Keratinocyte (primary cell): ENCODE measurements around the gene SLC30A7. TPM values are rescaled to one million over a fixed set of nuclear protein-coding genes. Genes with fewer than 3 reads are reported as not detected.
A peak's percentile ranks its signal among the peaks of the same experiment; 100 is the strongest.

Experiments used
- DNase-seq: peaks from one replicate; pipeline ENCODE4 v3.0.0-alpha.2; 2011; ENCODE audit warnings: low read depth, missing footprints, low spot score
- FAIRE-seq: peaks from 2 replicates; lab custom pipeline; 2011; peaks lifted over from hg19 to GRCh38; lab: Jason Lieb, UNC
- H2AFZ ChIP-seq: 2 replicates; pipeline ENCODE4 v1.6.0; 2012; ENCODE audit warnings: low read length, control low read depth, inconsistent platforms; ENCODE audit not compliant: control insufficient read depth
- H3K27ac ChIP-seq: 2 replicates; pipeline ENCODE4 v1.5.1; 2011; ENCODE audit warnings: low read length; ENCODE audit not compliant: control insufficient read depth, insufficient read depth
- H3K27me3 ChIP-seq: 3 replicates; pipeline ENCODE4 v1.6.0; 2011; ENCODE audit warnings: low read length; ENCODE audit not compliant: control insufficient read depth, insufficient read depth; ENCODE audit errors: extremely low read depth
- H3K36me3 ChIP-seq, 2 experiments: 2 replicates in 1 of 2; 3 replicates in 1 of 2; pipeline ENCODE4 v1.5.1; 2011; ENCODE audit warnings: low read length in 2 of 2, mild to moderate bottlenecking in 1 of 2; ENCODE audit not compliant: control insufficient read depth in 2 of 2, insufficient read depth in 2 of 2; ENCODE audit errors: extremely low read depth in 1 of 2
- H3K4me1 ChIP-seq: 3 replicates; pipeline ENCODE4 v1.5.1; 2011; ENCODE audit warnings: low read length; ENCODE audit not compliant: control insufficient read depth, insufficient read depth; ENCODE audit errors: extremely low read depth
- H3K4me2 ChIP-seq: 3 replicates; pipeline ENCODE4 v1.6.0; 2011; ENCODE audit warnings: low read depth, low read length; ENCODE audit not compliant: control insufficient read depth, insufficient read depth; ENCODE audit errors: extremely low read depth
- H3K4me3 ChIP-seq, 3 experiments: fragments of 200-600 bp in 1 of 3; sonication (generic) in 1 of 3; 2 replicates in 2 of 3; 3 replicates in 1 of 3; pipeline ENCODE4 v1.5.1; 2011 to 2016; ENCODE audit warnings: low read length in 3 of 3, mild to moderate bottlenecking in 3 of 3, control low read depth in 2 of 3, inconsistent platforms in 1 of 3, low read depth in 1 of 3, mixed read lengths in 1 of 3, mixed run types in 1 of 3, moderate library complexity in 1 of 3; ENCODE audit not compliant: control insufficient read depth in 2 of 3, insufficient read depth in 2 of 3; ENCODE audit errors: extremely low read depth in 1 of 3
- H3K79me2 ChIP-seq: 2 replicates; pipeline ENCODE4 v1.6.0; 2012; ENCODE audit warnings: low read length; ENCODE audit not compliant: control insufficient read depth, insufficient read depth
- H3K9ac ChIP-seq: 3 replicates; pipeline ENCODE4 v1.6.0; 2011; ENCODE audit warnings: low read length; ENCODE audit not compliant: control insufficient read depth, insufficient read depth; ENCODE audit errors: extremely low read depth
- H3K9me1 ChIP-seq: 3 replicates; pipeline ENCODE4 v1.6.0; 2011; ENCODE audit warnings: low read length; ENCODE audit not compliant: control insufficient read depth, insufficient read depth; ENCODE audit errors: extremely low read depth
- H3K9me3 ChIP-seq: 2 replicates; pipeline ENCODE4 v1.5.1; 2012; ENCODE audit warnings: low read depth, low read length; ENCODE audit not compliant: control insufficient read depth
- H4K20me1 ChIP-seq: 3 replicates; pipeline ENCODE4 v1.6.0; 2011; ENCODE audit warnings: low read length; ENCODE audit not compliant: control insufficient read depth, insufficient read depth; ENCODE audit errors: extremely low read depth
- EZH2 ChIP-seq: IDR thresholded peaks from one replicate; pipeline ENCODE4 v1.6.1; 2012; ENCODE audit warnings: inconsistent platforms, mild to moderate bottlenecking, low read length, moderate library complexity
- dilution Hi-C: fragments of 300-500 bp; cut with MboI; formaldehyde crosslinking; loops from one replicate; pipeline ENCODE4 v1.7.0; 2020; ENCODE audit warnings: low sequenced_read_pairs; ENCODE audit not compliant: extremely low pct_ligation_motif_present
- polyA plus RNA-seq, 5 experiments: library from polyadenylated mRNA; depleted of rRNA in 3 of 5; stranded (reverse) in 3 of 5; stranded (forward) in 1 of 5; unstranded in 1 of 5; fragments of >200 nt; gene quantifications; 1 replicate in 1 of 5; 2 replicates in 3 of 5; 3 replicates in 1 of 5; pipeline versions ENCODE4 v1.2.1 to v1.2.3, GENCODE V29; 2011 to 2012; ENCODE audit warnings: missing spikeins in 2 of 5, low read depth in 1 of 5, low replicate concordance in 1 of 5
- TF ChIP-seq, protein P1 (sequence below), 3 experiments: IDR thresholded peaks in 1 of 3; conservative IDR thresholded peaks in 1 of 3; optimal IDR thresholded peaks in 1 of 3; 2 replicates in 2 of 3; 3 replicates in 1 of 3; pipeline versions ENCODE3 to v1.5.1; 2011; ENCODE audit warnings: low read length in 3 of 3, mild to moderate bottlenecking in 3 of 3, moderate library complexity in 2 of 3, control low read depth in 1 of 3, inconsistent platforms in 1 of 3; ENCODE audit not compliant: insufficient read depth in 2 of 3; ENCODE audit errors: extremely low read depth in 1 of 3

Gene SLC30A7
- polyA plus RNA-seq, 1 donor (not counting 4 experiments of a cell fraction or from before 2014, with no cell fraction given), result 15.1 TPM

DNA sequence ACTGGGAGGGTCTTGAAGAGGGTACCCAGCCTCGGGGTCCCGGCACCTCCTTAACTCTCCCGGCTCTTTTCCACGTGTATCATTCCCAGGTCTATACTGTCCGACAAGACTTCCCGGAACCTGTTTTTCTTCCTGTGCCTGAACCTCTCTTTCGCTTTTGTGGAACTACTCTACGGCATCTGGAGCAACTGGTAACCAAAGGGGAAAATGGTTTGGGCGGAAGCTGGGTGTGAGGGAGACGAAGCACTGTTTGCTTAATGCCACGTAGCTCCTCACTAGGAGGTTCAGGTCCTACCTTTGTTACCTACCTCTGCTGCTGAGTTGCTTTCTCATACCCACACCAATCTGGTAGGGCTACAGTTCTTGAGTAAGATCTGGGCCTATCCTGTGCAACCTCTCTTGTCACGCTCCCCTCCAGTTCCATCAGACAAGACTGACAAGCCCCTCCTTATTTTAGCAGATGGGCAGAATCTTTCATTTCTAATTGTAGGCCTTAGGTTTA, 642 bp downstream of the SLC30A7 start:
- Histone ChIP-seq H3K36me3 (peaks cover 3 to 6% of the 10 kb centered on the region in 2 experiments), H3K9me3 (no peaks in the 10 kb centered on the region), H3K4me3 (peak overlapping the region; percentile 80 to 98 (median 94)), H3K27me3 (no peaks in the 10 kb centered on the region), H2AFZ (peak overlapping the region; percentile 83), H3K4me1 (peaks cover 17% of the 10 kb centered on the region), H3K9ac (peak overlapping the region; percentile 100), H3K4me2 (peak overlapping the region; percentile 55), H3K27ac (peak overlapping the region; percentile 99), H4K20me1 (no peaks in the 10 kb centered on the region), H3K79me2 (peaks cover 36% of the 10 kb centered on the region), H3K9me1 (no peaks in the 10 kb centered on the region)
- dilution Hi-C loops, result no loop called here
- FAIRE-seq (peak; percentile 20), DNase-seq (peak; percentile 21)
- TF ChIP-seq, protein P1, sequence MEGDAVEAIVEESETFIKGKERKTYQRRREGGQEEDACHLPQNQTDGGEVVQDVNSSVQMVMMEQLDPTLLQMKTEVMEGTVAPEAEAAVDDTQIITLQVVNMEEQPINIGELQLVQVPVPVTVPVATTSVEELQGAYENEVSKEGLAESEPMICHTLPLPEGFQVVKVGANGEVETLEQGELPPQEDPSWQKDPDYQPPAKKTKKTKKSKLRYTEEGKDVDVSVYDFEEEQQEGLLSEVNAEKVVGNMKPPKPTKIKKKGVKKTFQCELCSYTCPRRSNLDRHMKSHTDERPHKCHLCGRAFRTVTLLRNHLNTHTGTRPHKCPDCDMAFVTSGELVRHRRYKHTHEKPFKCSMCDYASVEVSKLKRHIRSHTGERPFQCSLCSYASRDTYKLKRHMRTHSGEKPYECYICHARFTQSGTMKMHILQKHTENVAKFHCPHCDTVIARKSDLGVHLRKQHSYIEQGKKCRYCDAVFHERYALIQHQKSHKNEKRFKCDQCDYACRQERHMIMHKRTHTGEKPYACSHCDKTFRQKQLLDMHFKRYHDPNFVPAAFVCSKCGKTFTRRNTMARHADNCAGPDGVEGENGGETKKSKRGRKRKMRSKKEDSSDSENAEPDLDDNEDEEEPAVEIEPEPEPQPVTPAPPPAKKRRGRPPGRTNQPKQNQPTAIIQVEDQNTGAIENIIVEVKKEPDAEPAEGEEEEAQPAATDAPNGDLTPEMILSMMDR (optimal IDR thresholded peaks at IDR 0.05 in 1 of 3, IDR thresholded peaks at IDR 0.05 in 1 of 3, conservative IDR thresholded peaks at IDR 0.05 in 1 of 3; ENCODE audit: extremely low read depth in 1 of 3, insufficient read depth in 2 of 3, low read length in 3 of 3), result no peak
- no peak for TF ChIP-seq EZH2

DNA sequence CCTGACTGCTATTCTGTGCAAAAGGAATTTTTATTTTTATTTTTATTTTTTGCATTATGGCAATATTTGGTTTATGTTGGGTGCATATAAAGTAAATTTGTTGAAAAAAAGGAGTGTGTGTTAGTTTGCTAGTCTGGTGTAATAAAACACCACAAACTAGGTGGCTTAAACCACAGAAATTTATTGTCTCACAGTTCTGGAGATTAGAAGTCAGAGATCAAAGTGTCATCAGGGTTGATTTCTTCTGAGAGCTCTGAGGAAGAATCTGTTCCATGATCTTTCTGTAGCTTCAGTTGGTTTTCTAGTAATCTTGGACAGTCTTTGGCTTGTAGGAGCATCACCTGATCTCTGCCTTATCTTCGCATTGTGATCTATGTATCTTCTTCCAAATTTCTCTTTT, 6.5 kb downstream of the SLC30A7 start:
- no peak for TF ChIP-seq EZH2
- TF ChIP-seq, protein P1 (optimal IDR thresholded peaks at IDR 0.05 in 1 of 3, IDR thresholded peaks at IDR 0.05 in 1 of 3, conservative IDR thresholded peaks at IDR 0.05 in 1 of 3; ENCODE audit: extremely low read depth in 1 of 3, insufficient read depth in 2 of 3, low read length in 3 of 3), result no peak
- Histone ChIP-seq H3K9me1 (no peaks in the 10 kb centered on the region), H3K36me3 (peaks cover 9 to 13% of the 10 kb centered on the region in 2 experiments), H2AFZ (no peak overlapping the region), H3K9ac (no peak overlapping the region), H3K4me2 (no peak overlapping the region), H3K79me2 (peaks cover 28% of the 10 kb centered on the region), H4K20me1 (no peaks in the 10 kb centered on the region), H3K9me3 (no peaks in the 10 kb centered on the region), H3K27ac (no peak overlapping the region), H3K4me3 (no peak overlapping the region), H3K27me3 (no peaks in the 10 kb centered on the region), H3K4me1 (peaks cover 7% of the 10 kb centered on the region)
- dilution Hi-C loops, result no loop called here
- FAIRE-seq (no peak), DNase-seq (no peak)
